ENCODE results near the gene MINDY4. TPM values are rescaled to one million over a fixed set of nuclear protein-coding genes. Genes with fewer than 3 reads are reported as not detected.

The MINDY4 gene
- total RNA-seq, 1 donor from 2014 or later, result 8.5 TPM

DNA sequence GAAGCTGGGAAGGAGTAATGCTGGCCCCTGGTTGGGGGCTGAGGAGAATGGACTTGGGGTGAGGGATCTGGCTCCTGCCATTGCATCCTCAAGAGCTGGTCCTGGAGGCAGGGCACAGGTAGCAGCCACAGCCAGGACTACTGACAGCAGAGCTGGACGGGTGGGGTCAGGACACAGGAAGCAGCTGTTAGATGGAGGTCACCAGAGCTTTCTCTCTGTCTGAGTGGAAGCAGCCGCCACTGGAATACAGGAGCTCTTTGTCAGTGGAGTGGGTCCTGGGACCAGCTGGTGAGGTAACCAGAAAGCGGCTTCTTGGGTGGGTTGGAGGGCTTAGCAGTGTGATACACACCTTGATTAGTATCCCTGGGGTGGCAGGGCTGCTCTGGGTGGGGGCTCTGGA, 82.4 kb downstream of the MINDY4 start:
- DNase-seq, result peak; percentile 24

DNA sequence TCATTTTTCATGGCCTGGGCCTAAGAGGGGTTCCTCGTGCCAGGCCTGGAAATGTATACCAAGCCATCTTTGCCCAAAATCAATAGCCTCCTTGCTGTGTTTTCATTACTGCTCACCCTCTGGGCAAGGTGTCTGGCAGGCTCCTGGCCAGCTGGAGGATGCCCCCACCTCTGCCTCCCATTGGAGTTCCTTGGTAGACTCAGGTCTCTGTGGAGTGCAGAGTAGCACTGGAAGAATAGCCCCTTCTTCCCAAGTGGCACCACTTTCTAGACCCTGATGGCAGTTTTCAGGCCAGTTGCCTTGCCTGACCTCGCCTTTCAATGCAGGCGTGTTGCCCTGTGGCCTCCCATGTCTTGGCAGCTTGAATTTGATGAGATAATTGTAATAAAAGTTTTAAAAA, 84.7 kb downstream of the MINDY4 start:
- no peak for DNase-seq

DNA sequence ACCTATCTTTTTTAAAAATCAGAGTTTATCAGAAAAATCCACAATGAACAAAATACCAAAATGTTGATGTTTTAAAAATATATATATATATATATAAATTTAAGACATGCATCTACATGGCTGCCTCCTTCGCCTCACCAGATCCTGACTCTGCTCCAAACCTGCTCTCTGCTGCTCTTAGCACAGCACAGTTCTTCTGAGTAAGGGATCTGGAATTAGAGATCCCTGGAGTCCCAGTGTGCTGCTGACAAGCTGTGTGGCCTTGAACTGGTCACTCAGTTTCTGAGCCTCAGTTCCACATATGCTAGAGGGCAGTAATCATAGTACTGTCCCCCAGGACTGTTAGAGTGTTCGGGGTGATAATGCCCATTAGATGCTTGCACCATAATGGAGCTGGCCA, 87.4 kb downstream of the MINDY4 start:
- DNase-seq, result no peak

DNA sequence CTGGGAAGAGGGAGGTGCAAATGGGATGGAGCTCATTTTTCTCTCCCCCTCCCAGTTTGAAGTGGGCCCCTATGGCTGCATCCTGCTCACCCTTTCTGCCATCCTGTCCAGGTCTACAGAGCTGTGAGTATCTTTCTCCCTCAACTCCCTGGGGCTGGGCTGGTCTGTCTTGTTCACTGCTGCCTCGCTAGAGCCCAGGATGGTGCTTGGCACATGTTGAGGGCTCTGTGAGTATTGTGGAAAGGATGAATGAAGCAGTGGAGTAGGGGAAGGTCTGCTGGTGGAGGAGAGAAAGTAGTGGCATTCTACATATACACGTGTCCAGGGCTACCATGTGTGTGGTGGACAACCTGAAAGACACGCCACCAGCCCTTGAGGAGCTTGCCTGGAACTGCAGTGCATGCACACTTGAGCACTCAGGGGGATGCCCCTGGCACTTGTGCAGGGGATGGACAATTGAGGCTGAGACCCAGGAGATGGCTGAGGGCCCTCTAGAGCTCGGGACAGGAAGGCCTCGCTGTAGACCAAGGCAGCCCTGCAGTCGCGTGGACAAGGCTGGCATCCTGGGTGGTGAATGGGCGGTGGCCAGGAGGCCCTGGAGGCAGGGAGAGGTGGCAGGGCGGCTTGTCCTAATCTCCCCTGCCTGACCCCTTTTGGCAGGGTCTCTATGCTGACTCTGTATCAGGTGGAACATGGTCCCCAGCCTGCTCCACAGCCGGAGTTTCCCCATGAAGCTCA, 88.2 kb downstream of the MINDY4 start:
- DNase-seq, result no peak

DNA sequence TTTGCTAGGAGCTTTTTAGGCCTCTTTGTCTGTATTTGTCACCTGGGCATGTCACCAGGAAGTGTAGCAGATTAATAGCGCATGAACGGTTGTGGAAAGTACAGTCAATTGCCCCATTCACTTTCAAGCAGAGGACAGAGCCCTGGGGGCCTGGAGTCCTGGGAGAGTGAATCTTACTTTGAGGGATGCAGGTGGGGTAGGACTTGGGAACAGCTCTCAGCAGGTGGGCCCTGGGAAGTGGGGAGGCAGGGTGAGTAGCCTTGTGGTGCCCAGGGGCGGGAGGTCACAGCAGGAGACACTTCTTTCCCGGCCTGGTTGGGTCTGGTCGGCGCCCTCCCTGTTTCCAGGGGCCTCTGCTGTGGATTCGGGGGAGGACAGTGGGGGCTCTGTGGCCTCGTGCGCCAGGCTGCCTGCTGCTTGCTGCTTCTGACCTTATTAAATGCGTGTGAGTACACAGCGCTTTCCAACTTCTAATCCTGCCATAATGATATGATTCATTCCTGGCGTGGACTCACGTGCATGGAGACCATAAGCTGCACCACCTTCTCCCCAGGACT, 88.8 kb downstream of the MINDY4 start:
- peak; percentile 49 for DNase-seq

DNA sequence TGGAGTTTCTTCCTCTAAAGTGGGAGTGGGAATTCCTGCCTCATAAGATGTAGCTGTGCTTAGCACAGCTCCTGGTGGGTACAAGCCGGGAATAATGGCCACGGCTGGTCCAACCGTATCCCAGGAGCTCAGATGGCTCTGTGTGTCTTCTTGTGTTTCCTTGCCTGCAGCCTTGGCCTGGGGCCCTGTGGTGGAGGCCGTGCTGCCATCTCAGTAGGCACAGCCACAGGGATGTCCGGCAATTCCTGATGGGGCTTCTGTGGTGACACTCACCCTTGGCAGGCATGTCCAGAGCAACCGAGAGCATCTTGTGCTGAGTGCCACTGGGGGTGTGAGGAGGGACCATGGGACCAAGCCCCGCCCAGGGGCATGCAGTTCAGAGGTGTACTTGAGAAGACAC, 90.4 kb downstream of the MINDY4 start:
- no peak for DNase-seq

DNA sequence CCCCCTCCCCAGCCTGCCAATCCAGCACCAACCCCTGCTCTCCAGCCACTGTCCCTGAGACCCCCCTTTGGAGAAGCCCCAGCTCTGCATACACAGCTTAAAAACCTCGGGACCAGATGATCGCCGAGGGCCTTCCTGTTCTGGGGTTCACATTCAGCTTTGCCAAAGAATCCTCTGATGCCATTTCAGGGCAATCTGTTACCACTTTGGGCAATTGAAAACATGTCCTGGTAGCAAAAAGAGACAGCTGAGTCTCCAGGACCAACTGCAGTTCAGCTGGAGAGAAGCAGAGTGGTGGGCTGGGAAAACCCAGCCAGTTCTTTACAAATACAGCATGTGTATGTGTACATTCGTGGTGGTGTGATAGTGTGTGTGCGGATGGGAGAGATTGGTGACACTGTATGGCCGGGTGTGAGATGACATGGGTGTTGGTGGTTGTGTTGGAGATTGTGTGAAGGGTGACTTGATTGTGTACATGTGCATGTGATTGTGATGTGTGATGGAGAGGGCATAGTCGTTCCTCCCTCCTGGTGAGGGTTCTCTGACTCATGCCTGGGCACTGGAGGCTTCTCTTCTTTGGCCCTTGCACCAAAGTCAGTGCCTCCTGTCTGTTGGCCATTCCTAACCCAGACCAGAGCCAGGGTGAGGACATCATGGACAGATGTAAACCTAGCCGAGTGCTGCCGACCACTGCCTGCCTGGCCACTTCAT, 91.9 kb downstream of the MINDY4 start:
- DNase-seq, result no peak

DNA sequence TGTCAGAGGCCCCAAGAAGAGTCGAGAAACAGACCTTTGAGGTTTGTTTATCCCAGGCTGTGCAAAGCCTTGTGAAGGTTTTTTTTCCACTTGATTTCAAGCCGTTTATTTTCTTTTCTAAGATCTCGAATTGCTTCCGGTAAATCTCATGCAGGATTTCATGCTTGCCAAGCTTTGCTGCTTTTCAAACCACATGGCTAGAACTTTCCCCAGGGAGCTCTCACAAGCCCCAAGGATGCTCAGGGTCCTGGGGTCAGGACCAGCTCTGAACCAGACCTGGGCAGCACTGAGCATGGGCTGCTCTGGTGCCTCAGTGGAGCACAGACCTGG, 92.5 kb downstream of the MINDY4 start:
- peak; percentile 55 for DNase-seq

DNA sequence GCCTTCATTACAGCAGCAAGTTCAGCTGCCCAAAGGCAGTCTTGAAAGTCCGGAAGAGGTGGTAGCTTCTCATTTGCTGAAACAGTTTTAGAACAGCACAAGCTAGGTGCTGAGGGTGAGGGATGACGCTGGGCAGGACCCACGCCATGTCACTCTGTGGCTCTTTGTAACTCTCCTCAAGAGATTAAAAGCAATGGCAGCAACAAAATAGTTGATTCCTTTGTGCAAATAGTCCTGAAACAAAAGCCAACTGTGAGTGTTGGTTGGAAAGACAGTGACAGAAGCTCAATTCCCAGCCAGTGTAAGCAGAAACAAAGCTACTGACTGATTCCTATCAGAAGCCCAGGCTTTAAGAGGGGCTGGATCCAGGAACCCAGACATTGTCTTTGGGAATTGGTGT, 92.9 kb downstream of the MINDY4 start:
- DNase-seq, result no peak

DNA sequence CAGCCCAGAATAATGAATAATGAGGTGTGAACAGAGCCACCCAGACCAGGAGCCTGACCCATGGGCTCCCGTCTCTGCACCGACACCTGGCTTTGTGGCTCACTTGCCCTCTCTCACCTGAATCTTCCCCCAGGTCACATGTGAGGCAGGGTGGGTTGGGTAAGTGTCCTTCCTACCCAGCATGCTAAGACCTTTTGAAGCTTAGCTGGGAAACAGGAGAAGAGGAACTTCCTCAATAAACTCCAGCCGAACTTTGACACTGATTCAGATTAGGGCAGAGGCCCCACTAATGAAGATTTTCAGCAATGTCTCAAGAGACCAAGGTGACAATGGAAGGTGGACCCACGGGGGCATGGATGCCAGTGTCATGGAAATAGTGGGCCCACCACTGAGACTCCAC, 93.9 kb downstream of the MINDY4 start:
- DNase-seq, result no peak

DNA sequence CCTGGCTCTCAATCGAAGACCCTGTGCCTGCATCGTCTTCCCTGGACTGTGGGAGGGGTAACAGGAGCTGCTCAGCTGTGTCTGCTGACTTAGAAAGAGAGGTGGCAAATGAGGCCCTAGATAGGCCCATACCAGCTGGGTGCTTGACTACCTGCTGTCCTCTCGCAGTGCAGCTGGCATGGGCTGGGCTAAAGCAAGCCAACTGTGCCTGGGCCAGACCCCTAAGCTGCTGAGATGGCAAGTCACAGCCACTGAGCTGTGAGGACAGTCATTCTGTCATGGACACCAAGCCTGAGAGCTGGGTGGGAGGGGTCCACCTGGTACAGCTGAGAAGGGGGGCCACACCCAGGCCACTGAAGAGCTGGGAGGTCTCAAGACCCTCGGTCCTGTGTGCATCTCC, 94.6 kb downstream of the MINDY4 start:
- DNase-seq, result peak; percentile 20

DNA sequence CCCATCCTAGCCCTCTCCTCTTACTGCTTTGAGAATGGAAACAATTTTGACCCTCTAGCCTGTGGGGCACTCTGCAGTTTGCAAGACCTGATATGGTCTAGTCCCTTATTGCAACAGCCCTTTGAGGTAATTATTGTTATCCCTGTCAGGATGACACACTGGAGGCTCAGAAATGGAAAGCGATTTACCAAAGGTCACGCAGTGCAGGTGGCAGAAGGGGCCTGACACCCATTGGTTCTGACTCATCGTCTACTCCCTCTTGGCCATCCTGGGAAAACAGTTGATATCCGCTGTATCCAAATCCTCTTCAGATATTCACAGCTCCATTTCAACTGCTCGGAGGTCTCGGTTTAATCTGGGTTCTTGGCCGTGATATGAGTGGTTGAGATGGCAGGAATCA, 95.7 kb downstream of the MINDY4 start:
- no peak for DNase-seq

DNA sequence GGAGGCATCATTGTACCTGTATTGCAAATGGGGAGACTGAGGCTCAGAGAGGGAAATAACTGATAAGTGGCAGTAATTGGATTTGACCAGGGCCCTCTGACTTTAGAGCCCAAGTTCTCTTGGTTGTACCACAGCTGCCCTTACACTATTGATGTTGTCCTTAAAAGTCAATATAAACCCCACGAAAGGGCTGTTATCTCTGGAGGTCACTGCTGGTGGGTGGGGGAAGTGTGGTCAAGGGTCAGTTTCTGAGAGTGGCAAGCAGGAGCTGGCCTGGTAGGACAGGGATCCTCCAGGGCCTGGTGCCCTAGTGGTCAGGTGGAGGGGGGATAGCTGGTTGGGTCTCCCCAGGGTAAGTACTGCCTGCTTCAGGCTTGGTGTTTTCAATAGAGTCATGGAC, 96.3 kb downstream of the MINDY4 start:
- no peak for DNase-seq

DNA sequence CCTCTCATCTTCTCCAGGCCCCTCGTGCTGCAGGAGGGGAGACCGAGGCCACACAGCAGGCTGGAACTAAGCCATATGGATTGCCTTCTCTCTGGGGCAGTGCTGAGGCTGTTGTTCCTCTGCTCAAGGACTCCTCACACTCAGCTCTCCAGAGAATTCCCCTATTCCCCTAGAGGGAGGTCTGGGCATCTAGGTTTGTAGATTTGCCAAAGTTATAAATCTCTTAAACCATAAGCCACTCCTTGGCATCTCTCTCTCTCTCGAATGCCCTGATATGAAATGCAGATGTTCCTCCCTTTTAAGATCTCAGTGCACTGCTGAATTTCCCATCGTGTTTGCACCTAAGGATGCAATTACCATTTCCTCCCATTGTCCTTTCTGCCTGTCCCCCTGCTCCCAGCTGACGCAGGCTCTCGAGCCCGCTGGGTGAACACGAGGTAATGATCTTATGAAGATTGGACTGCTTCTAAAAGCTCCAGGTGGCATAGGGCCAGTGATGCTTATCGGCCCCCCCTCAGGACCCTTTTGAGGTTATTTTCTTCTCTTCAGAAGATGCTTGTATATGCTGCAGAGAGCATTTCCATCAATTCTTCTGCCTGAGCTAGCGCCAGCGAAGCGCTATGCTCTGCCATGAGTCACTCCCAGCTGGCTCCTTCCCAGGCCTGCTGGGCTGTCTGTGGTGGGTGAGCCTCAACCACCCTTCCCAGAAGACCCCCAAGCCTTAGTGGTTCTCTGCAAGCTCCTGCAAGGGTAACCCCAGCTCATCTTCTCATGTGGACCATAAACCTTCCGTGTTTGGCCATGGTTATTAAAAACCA, 98.8 kb downstream of the MINDY4 start:
- DNase-seq, result no peak

DNA sequence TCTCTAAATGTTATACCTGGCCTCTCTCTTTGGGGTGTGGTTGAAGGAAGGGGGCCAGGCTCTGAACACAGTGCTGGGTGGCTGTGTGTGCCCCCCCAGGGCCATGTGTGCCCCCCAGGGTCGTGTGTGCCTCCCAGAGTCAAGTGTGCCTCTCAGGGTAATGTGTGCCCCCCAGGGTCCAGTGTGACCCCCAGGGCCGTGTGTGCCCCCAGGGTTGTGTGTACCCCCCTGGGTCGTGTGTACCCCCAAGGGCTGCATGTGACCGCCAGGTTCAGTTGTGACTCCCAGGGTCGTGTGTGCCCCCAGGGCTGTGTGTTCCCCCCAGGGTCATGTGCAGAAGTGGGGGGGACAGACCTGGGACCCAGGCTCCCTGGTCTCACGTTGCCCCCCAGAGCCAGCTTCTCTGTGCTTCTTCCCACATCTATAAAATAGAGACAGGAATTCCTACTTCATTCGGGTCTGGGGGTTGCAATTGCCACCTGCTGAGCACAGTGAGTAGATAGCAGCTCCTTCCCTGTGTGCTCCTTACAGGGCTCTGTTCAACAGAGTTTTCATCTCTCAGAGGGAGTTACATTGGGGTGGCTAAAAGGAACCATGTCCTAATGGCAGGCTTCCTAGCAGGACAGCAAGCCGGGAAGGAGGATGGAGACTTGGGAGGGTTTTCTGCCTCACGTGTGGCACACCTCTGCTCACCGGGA, 99.8 kb downstream of the MINDY4 start:
- DNase-seq, result no peak

DNA sequence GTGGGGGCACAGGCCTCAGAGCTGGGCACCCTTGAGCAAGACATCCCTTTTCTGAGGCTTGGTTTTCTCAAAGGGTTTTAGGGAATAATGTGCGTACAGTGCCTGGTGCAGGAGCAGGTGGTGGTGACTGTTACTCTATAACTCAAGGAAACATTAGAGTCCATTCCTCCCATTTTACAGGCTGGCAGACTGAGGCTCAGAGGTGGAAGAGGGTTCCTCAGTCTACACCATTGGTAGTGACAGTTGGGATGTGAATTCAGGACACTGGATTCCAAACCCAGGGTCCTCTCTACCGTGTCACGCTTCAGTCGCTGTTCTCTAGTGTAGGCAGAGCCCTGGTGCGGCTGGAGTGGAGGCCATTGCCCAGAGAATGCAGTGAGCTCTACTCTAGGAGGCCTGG, 100.4 kb downstream of the MINDY4 start:
- no peak for DNase-seq

DNA sequence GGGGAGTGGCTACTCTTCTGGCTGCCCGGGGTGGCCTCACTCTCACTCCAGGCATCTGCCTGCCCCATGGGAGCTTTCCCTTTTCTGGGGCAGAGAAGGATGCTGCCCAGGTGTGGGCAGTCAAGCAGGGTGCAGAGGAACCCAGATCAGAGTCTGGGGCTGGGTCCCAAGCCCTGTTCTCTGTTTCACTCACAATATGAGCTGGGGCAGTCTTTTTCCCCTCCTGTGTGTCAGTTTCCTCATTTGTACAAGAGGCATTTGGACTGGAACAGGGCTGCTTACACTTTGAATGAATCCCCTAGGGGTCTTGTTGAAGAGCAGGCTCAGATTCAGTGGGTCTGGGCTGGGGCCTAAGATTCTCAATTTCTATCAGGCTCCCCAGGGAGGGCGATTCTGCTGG, 102.0 kb downstream of the MINDY4 start:
- no peak for DNase-seq

DNA sequence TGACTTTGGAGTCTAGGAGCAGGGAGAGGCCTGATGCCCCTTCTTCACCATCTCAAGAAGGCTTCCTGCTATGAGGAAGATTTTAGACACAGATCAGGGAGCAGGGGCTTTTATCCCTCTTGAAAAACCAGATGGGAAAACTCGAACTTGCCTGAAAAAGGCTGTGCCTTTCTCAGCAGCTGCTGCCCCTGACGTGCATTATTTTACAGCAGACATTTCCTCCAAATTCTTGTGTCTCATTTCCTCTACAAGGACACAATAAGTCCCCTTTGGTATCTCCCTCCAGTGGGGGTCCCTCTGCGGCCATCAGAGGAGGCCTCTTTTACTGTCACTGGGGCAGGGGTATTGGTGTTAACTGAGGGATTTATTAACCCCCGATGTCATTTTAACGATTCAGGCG, 102.4 kb downstream of the MINDY4 start:
- no peak for DNase-seq

DNA sequence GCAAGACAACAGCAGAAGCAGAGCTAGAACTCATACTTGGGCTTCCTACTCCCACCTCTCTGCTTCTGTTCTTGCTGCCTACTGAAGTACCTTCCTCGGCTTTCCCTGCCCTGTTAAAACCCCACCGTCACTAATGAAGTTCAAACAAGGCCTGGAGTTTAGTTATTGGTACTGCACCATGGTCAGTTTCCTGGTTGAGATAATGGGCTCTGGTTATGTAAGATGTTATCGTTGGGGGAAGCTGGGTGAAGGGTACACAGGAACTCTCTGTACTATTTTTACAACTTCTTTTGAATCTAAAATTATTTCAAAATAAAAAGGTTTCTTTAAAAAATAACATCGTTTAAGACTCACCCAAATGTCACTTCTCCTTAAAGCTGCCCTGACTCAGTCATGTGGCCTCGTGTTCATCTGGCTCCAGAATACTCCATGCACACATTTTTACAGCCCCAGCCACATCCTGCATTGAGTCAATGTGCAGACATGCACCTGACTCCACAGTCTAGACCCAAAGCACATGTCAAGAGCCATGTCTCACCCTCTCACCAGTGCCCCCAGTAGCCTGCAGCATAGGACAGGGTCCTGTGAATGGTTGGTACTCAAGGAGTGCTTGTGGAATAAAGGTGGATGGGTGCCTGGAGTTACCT, 103.6 kb downstream of the MINDY4 start:
- no peak for DNase-seq

DNA sequence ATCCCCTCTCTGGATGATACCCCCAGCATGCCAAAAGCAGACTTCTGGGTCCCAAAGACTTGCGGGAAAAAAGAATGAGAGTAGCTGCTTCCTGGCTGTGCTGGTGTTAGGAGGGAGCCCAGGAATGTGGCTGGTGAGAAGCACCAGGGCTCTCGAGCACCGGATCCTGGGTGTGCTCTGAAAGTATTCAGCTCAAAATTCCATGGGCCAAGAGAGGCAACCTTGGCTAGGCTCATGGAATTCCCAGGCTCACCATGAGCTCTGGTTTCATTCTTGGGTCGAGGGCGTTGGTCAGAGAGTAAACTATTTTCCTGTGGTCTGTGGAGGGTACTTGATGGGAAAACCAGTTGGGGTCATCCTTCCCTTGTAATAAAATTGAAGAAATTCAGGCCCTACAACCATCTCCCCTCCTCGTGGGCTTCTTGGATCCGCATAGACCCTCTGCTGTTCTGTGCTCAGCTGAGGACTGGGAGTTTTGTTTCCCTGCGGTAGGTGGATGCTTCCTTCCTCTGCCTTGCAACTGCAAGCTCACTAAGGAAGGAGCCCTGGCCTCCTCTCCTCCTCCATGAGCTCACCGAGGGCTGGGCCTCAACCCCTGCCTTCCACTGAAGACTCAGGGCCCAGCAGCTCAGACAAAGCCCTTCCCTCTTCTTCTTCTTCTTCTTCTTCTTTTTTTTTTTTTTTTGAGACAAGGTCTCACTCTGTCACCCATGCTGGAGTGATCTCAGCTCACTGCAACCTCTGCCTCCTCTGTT, 106.0 kb downstream of the MINDY4 start:
- DNase-seq, result no peak

DNA sequence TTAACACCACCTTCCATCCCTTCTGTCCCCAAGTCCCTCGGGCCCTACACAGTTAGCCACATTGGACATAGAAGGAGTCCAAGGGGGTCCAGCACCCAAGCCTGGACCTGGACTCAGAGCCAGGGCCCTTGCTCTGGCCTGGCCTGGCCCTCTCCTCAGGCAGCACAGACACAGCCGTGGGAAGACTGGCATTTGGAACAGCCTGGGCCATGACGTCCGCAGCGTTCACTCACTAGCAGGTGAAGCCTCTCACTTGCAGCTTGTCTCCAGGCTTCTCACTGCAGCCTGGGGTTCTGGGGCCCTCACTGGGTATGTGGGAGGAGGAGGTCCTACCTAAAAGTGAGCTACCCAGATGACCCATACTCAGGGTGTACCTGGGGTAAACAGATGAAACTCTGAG, 106.8 kb downstream of the MINDY4 start:
- no peak for DNase-seq
